Fibroblast of mammary gland (primary cell): Measurements from ENCODE around the gene EHMT1.
"Not testable (repeated sequence)": the region's sequence is repeated elsewhere in the genome, so short reads cannot be mapped to it uniquely, and the experiment has no call there.

Experiments
- DNase-seq: peaks from one replicate; pipeline ENCODE4 v3.0.0-alpha.2; 2010; ENCODE audit warnings: low read depth
- H3K4me3 ChIP-seq: 2 replicates; pipeline ENCODE4 v1.5.1; 2011; ENCODE audit warnings: low read depth, mild to moderate bottlenecking, low read length, moderate library complexity; ENCODE audit not compliant: control insufficient read depth
- CTCF ChIP-seq: conservative IDR thresholded peaks from 2 replicates; pipeline ENCODE4 v1.5.1; 2011; ENCODE audit warnings: low read depth, low read length, inconsistent platforms; ENCODE audit not compliant: control insufficient read depth, insufficient read depth

The EHMT1 gene

GRCh38 chr9:137619240-137620047 is 639 bp downstream of the EHMT1 start:
- no peak for TF ChIP-seq CTCF
- DNase-seq, result peak; percentile 49

GRCh38 chr9:137620048-137620405 is 1.2 kb downstream of the EHMT1 start:
- no peak for DNase-seq

More at GRCh38 chr9:137619240-137620047, 639 bp downstream of the EHMT1 start:
- H3K4me3 ChIP-seq, result peak overlapping the region; percentile 86

GRCh38 chr9:137620581-137620980 is 1.8 kb downstream of the EHMT1 start:
- no peak for TF ChIP-seq CTCF
- no peak for DNase-seq
- peak overlapping the region; percentile 86 for H3K4me3 ChIP-seq

More at GRCh38 chr9:137620048-137620405, 1.2 kb downstream of the EHMT1 start:
- peak overlapping the region; percentile 86 for H3K4me3 ChIP-seq
- no peak for TF ChIP-seq CTCF

- no peak overlapping the region for H3K4me3 ChIP-seq
- peak; percentile 35 for TF ChIP-seq CTCF
- peak; percentile 33 for DNase-seq
Observed at GRCh38 chr9:137621131-137621757, 2.4 kb downstream of the EHMT1 start.

- not testable (repeated sequence) for DNase-seq, H3K4me3 ChIP-seq
Observed at GRCh38 chr9:137622211-137622610, 3.4 kb downstream of the EHMT1 start.

GRCh38 chr9:137626464-137626863 is 7.7 kb downstream of the EHMT1 start:
- no peak for DNase-seq
- no peak overlapping the region for H3K4me3 ChIP-seq
- no peak for TF ChIP-seq CTCF

GRCh38 chr9:137627406-137627805 is 8.6 kb downstream of the EHMT1 start:
- not testable (repeated sequence) for DNase-seq, H3K4me3 ChIP-seq
